Measurements from ENCODE around the gene BRD8. TPM values are rescaled to one million over a fixed set of nuclear protein-coding genes. Genes with fewer than 3 reads are reported as not detected.

Gene BRD8, protein sequence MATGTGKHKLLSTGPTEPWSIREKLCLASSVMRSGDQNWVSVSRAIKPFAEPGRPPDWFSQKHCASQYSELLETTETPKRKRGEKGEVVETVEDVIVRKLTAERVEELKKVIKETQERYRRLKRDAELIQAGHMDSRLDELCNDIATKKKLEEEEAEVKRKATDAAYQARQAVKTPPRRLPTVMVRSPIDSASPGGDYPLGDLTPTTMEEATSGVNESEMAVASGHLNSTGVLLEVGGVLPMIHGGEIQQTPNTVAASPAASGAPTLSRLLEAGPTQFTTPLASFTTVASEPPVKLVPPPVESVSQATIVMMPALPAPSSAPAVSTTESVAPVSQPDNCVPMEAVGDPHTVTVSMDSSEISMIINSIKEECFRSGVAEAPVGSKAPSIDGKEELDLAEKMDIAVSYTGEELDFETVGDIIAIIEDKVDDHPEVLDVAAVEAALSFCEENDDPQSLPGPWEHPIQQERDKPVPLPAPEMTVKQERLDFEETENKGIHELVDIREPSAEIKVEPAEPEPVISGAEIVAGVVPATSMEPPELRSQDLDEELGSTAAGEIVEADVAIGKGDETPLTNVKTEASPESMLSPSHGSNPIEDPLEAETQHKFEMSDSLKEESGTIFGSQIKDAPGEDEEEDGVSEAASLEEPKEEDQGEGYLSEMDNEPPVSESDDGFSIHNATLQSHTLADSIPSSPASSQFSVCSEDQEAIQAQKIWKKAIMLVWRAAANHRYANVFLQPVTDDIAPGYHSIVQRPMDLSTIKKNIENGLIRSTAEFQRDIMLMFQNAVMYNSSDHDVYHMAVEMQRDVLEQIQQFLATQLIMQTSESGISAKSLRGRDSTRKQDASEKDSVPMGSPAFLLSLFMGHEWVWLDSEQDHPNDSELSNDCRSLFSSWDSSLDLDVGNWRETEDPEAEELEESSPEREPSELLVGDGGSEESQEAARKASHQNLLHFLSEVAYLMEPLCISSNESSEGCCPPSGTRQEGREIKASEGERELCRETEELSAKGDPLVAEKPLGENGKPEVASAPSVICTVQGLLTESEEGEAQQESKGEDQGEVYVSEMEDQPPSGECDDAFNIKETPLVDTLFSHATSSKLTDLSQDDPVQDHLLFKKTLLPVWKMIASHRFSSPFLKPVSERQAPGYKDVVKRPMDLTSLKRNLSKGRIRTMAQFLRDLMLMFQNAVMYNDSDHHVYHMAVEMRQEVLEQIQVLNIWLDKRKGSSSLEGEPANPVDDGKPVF
- total RNA-seq: 69.7 and 73.7 TPM in 2 replicates
- 33.5 and 38.2 TPM in 2 replicates for polyA plus RNA-seq
- polyA plus RNA-seq (2011; cell fraction: cytosol; rRNA removed): 30.8 and 34.5 TPM in 2 replicates
- polyA plus RNA-seq (2011; cell fraction: nucleus; rRNA removed): 138 and 174 TPM in 2 replicates
- polyA plus RNA-seq (2012): 29.6 and 45.2 TPM in 2 replicates
- polyA minus RNA-seq: 56.1 and 60.8 TPM in 2 replicates
- polyA minus RNA-seq (2011; cell fraction: cytosol; rRNA and poly(A)+ RNA removed): 37.2 TPM
- polyA minus RNA-seq (2011; cell fraction: nucleus; rRNA and poly(A)+ RNA removed): 46.5 and 85.7 TPM in 2 replicates
- percentile 69 among the genes with signal in this experiment for Bru-seq, nascent RNA
- percentile 77 among the genes with signal in this experiment for BruChase-seq, experiment 1, labeled RNA remaining after a 6-hour chase
- percentile 73 among the genes with signal in this experiment for BruChase-seq, experiment 2, labeled RNA remaining after a 2-hour chase
- long read RNA-seq, transcript BRD8-205 (20 exons, 2,912 nt): minor isoform, 5 of 662 reads
- long read RNA-seq, transcript BRD8-201 (22 exons, 3,198 nt): major isoform, 11 of 662 reads
- long read RNA-seq, partial matches to known transcripts: 6 of 662 reads
- long read RNA-seq, other reads (novel, unspliced or antisense): 635 of 662 reads

GRCh38 chr5:138178516-138179276 is at the start of gene BRD8, which contains the start of gene KIF20A:
Gene BRD8, minus strand, starts transcription at chr5:138178630. Its CDS starts 16 bp downstream, at chr5:138178614.
Gene KIF20A, plus strand, starts transcription at chr5:138179112. Its CDS starts 569 bp downstream, at chr5:138179681.
- CTCF ChIA-PET: interaction anchor here (1.0 to 2.1 kb wide), 4 partner anchors 11 to 325 kb away, joined by 4 to 10 read pairs (median 8); no protein-coding TSS in a partner anchor
- H2AFZ ChIP-seq (ENCODE audit: low read depth, low read length): peak within 1 kb of the TSS; percentile 63
- dilution Hi-C loops (cut with MboI; ENCODE audit: extremely low pct_ligation_motif_present, low sequenced_read_pairs): no loop called here
- FAIRE-seq (peak; percentile 96), DNase-seq (ENCODE audit: low read depth, low spot score) (peak; percentile 98)
- peaks cover 9 to 15% of the 10 kb centered on the region in 2 experiments for H3K36me3 ChIP-seq (ENCODE audit: control insufficient read depth in 2 of 2, extremely low read depth in 1 of 2, insufficient read depth in 2 of 2, low read length in 2 of 2)
- TF ChIP-seq CTCF (IDR thresholded peaks at IDR 0.05; ENCODE audit: extremely low read depth in 1 of 2, insufficient read depth in 1 of 2, low read depth in 1 of 2, low read length in 2 of 2) (no peak), POLR2A (IDR thresholded peaks at IDR 0.05; ENCODE audit: low read depth, low read length) (peak; percentile 69), GATA2 (IDR thresholded peaks at IDR 0.05; ENCODE audit: insufficient read depth, insufficient read length, low read depth, low read length) (no peak), FOS (IDR thresholded peaks at IDR 0.05; ENCODE audit: borderline replicate concordance, insufficient read depth, low read length) (no peak), EZH2 (IDR thresholded peaks at IDR 0.05; ENCODE audit: borderline replicate concordance, low read depth, low read length, severe bottlenecking) (no peak), POLR2AphosphoS5 (IDR thresholded peaks at IDR 0.05; ENCODE audit: insufficient read depth, low read depth, low read length) (peak; percentile 77)
- TF ChIP-seq, protein P1, sequence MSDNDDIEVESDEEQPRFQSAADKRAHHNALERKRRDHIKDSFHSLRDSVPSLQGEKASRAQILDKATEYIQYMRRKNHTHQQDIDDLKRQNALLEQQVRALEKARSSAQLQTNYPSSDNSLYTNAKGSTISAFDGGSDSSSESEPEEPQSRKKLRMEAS (IDR thresholded peaks at IDR 0.05; ENCODE audit: insufficient read depth, insufficient read length): peak; percentile 92
- BruUV-seq (replicated peaks): no TSS peak
- H3K9me1 ChIP-seq (replicated peaks; ENCODE audit: control insufficient read depth, extremely low read depth, insufficient read depth, low read length): no peaks in the 10 kb centered on the region
- H3K4me2 ChIP-seq (ENCODE audit: insufficient read depth, low read length): peak within 1 kb of the TSS; percentile 64
- H4K20me1 ChIP-seq (replicated peaks; ENCODE audit: control insufficient read depth, extremely low read depth, insufficient read depth, low read length): no peaks in the 10 kb centered on the region
- peak within 1 kb of the TSS; percentile 68 for H3K27ac ChIP-seq (ENCODE audit: insufficient read depth, low read depth, low read length)
- intact Hi-C loops (cut with micrococcal nuclease): loop anchor here (1.0 to 5.0 kb wide), 3 partner anchors 35 to 154 kb away; partner anchors contain the start of genes CDC23 and CDC25C
- H3K79me2 ChIP-seq (ENCODE audit: control insufficient read depth, insufficient read depth, low read length): peaks cover 46% of the 10 kb centered on the region
- POLR2A ChIA-PET: no interaction called here
- peaks cover 22% of the 10 kb centered on the region for H3K4me1 ChIP-seq (ENCODE audit: control insufficient read depth, extremely low read depth, insufficient read depth, low read length)
- H3K4me3 ChIP-seq (replicated peaks in 1 of 3; ENCODE audit: insufficient read depth in 1 of 3, low read depth in 1 of 3, low read length in 3 of 3): peak within 1 kb of the TSS; percentile 71 to 95 (median 87)
- H3K9me3 ChIP-seq (replicated peaks; ENCODE audit: control insufficient read depth, insufficient read depth, low read length): no peaks in the 10 kb centered on the region
- peak within 1 kb of the TSS; percentile 88 for H3K9ac ChIP-seq (replicated peaks; ENCODE audit: extremely low read depth, insufficient read depth, low read length)
- H3K27me3 ChIP-seq (ENCODE audit: control insufficient read depth in 2 of 2, insufficient read depth in 2 of 2, low read length in 2 of 2): no peaks in the 10 kb centered on the region

All from endothelial cell of umbilical vein (primary cell).